Neutrophil (primary cell): Measurements from ENCODE around the gene SERPINA9.

ENCODE experiments used
- H3K27ac ChIP-seq: fragments of 200-600 bp; sonication (generic); 2 replicates; pipeline ENCODE4 v1.5.1; 2016; ENCODE audit warnings: mild to moderate bottlenecking, moderate library complexity
- H3K27me3 ChIP-seq: fragments of 200-600 bp; sonication (generic); 2 replicates; pipeline ENCODE4 v1.6.0; 2016; ENCODE audit warnings: mild to moderate bottlenecking
- H3K36me3 ChIP-seq: fragments of 200-600 bp; sonication (generic); 2 replicates; pipeline ENCODE4 v1.5.1; 2017
- H3K4me1 ChIP-seq, 2 experiments: fragments of 200-600 bp in 1 of 2; sonication (generic) in 1 of 2; 1 replicate in 1 of 2; 2 replicates in 1 of 2; pipeline versions ENCODE4 v1.5.1 to v1.6.1; 2013 to 2016; ENCODE audit warnings: low read depth in 1 of 2, low read length in 1 of 2, mild to moderate bottlenecking in 1 of 2, moderate library complexity in 1 of 2; ENCODE audit not compliant: control insufficient read depth in 1 of 2, insufficient read depth in 1 of 2
- H3K4me3 ChIP-seq, 2 experiments: fragments of 200-600 bp in 1 of 2; sonication (generic) in 1 of 2; 1 replicate in 1 of 2; 2 replicates in 1 of 2; pipeline ENCODE4 v1.5.1; 2013 to 2016; ENCODE audit warnings: low read depth in 1 of 2, low read length in 1 of 2, mild to moderate bottlenecking in 1 of 2, moderate library complexity in 1 of 2
- H3K9me3 ChIP-seq: fragments of 200-600 bp; sonication (generic); 2 replicates; pipeline ENCODE4 v1.5.1; 2016
- TF ChIP-seq, protein P1 (sequence below): fragments of 200-600 bp; sonication (generic); IDR thresholded peaks from 2 replicates; pipeline ENCODE4 v1.5.1; 2016; ENCODE audit warnings: antibody characterized with exemption

Gene SERPINA9

DNA sequence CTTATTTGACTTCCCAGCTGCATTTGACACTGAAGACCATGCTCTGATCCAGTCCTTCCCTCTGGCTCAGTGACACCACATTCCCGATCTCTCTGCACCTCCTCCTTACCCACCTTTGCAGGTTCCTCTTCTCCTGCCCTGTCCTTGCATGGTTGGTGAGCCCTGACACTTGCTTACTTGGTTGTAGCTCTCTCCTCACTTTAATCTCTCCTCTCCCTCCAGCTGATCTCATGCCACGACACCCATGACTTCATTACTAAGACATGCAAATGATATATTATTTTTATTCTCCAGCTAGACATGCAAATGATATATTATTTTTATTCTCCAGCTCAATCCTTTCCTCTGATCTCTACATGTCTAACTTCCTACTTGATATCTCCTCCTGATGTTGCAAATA lies at the start of gene SERPINA9:
Gene SERPINA9 (minus strand): TSS at position 175 of the 400 bp plus-strand sequence. CDS start 6,357 bp downstream, outside the sequence.
- Histone ChIP-seq H3K27me3 (peaks cover 4% of the 10 kb centered on the region), H3K36me3 (no peaks in the 10 kb centered on the region), H3K4me1 (peaks cover 3% of the 10 kb centered on the region in 2 experiments), H3K4me3 (no peak within 1 kb of the TSS), H3K27ac (no peak within 1 kb of the TSS), H3K9me3 (no peaks in the 10 kb centered on the region)
- TF ChIP-seq, protein P1, sequence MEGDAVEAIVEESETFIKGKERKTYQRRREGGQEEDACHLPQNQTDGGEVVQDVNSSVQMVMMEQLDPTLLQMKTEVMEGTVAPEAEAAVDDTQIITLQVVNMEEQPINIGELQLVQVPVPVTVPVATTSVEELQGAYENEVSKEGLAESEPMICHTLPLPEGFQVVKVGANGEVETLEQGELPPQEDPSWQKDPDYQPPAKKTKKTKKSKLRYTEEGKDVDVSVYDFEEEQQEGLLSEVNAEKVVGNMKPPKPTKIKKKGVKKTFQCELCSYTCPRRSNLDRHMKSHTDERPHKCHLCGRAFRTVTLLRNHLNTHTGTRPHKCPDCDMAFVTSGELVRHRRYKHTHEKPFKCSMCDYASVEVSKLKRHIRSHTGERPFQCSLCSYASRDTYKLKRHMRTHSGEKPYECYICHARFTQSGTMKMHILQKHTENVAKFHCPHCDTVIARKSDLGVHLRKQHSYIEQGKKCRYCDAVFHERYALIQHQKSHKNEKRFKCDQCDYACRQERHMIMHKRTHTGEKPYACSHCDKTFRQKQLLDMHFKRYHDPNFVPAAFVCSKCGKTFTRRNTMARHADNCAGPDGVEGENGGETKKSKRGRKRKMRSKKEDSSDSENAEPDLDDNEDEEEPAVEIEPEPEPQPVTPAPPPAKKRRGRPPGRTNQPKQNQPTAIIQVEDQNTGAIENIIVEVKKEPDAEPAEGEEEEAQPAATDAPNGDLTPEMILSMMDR = no peak

GRCh38 chr14:94524093-94524492 lies 48.1 kb upstream of the SERPINA9 start:
- Histone ChIP-seq H3K9me3 (no peaks in the 10 kb centered on the region), H3K27ac (no peak overlapping the region), H3K27me3 (no peaks in the 10 kb centered on the region), H3K4me3 (no peak overlapping the region), H3K4me1 (no peaks in the 10 kb centered on the region), H3K36me3 (no peaks in the 10 kb centered on the region)
- TF ChIP-seq, protein P1 = no peak

DNA sequence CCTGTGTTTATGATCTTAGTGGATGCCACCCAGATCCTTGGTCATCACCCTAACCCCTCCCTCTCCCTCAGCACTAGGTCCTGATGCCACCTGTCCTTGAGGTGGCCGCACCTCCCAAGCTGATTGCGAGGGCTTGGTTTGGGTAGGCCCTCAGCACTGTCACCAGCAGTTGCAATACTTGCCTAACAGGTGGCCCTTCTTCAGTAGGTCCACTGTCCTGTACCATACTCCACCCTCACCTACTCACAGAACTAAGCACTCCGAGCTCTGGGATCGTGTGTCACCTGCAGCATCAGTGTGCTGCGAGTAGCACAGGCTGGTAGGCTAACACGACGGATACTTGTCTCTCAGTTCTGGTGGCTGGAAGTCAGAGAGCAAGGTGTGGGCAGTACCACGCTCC lies 47.3 kb upstream of the SERPINA9 start:
- H3K27me3 ChIP-seq = no peaks in the 10 kb centered on the region
- H3K4me3 ChIP-seq = no peak overlapping the region
- no peaks in the 10 kb centered on the region for H3K36me3 ChIP-seq
- no peak overlapping the region for H3K27ac ChIP-seq
- H3K9me3 ChIP-seq = no peaks in the 10 kb centered on the region
- no peaks in the 10 kb centered on the region for H3K4me1 ChIP-seq
- TF ChIP-seq, protein P1 = no peak

DNA sequence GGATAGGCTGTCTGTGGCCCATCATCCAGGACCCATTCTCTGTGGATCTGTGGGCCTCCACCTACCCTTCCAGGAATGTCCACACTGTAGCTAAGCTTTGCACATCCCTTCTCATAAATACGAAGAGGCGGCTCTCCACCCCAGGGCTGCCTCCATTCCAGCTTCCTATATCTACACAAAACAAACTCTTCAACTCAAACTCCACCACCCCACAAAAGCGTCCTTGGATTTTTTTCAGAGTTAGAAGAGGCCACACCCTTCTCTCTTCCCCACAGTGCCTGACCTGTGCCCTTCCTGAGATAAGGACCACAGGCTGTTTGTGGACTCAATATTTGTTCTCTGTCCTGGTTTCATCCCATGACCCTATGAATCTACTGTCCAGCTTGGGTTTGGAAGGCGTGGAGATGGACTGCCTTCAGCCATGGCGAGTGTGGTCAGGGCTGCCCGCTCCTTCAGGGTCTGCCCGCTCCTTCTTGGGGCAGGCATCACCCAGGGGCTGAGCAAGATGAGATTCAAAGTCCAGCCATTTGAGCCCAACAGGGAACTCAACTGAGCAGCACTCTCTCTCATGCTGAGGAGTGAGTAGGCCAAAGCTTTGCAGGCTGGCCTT lies 46.2 kb upstream of the SERPINA9 start:
- TF ChIP-seq, protein P1 = no peak
- Histone ChIP-seq H3K9me3 (no peaks in the 10 kb centered on the region), H3K27me3 (no peaks in the 10 kb centered on the region), H3K4me1 (no peaks in the 10 kb centered on the region), H3K4me3 (no peak overlapping the region), H3K27ac (no peak overlapping the region), H3K36me3 (no peaks in the 10 kb centered on the region)

DNA sequence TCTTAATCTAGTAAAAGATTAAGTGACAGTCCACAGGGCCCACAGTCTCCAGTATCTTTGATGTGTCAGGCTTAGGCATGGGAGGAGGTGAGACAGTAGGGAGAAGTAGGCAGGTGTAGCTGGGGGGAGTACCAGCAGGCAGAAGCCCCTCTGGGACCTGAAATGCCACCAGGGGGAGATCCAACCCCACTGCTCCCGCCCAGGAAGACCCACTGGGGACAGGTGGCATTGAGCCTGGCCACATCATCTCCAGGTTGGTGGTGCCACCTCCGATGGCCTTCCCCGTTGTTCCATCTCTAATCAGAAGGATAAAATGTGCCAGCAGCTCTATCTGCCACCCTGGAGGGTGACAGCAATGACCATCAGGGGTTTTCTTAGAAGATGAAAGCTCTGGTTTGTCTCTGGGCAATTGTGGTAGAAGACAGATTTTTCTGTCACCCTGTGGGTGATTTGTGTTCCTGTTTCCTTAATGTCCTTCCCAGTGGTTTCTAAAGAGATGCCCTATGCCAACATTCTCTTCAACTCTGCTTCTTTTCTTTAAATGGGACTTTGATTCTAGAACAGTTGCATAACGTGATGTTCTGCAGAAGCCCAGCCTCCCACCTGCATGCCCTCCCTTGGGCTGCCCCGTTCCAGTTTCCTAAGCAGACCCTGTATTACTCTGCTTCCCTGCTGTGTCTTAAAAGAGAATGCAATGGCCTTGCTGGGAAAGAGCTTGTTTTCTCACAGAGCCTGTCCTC lies 45.5 kb upstream of the SERPINA9 start:
- Histone ChIP-seq H3K36me3 (no peaks in the 10 kb centered on the region), H3K4me1 (no peaks in the 10 kb centered on the region), H3K4me3 (no peak overlapping the region), H3K27me3 (peaks cover 5% of the 10 kb centered on the region), H3K27ac (no peak overlapping the region), H3K9me3 (no peaks in the 10 kb centered on the region)
- TF ChIP-seq, protein P1 = no peak
